CD4-positive, alpha-beta T cell treated with Interleukin-12 subunit alpha and Interleukin-12 subunit beta, for 1 hour (primary cell): ENCODE measurements around the gene KIAA2012.
"Not testable (repeated sequence)": the region's sequence is repeated elsewhere in the genome, so short reads cannot be mapped to it uniquely, and the experiment has no call there.

Experiments
- DNase-seq: peaks from one replicate; pipeline ENCODE4 v3.0.0-alpha.2; 2020

KIAA2012 gene

GRCh38 chr2:202121532-202122162 is 48.6 kb downstream of the KIAA2012 start:
- no peak for DNase-seq

DNA sequence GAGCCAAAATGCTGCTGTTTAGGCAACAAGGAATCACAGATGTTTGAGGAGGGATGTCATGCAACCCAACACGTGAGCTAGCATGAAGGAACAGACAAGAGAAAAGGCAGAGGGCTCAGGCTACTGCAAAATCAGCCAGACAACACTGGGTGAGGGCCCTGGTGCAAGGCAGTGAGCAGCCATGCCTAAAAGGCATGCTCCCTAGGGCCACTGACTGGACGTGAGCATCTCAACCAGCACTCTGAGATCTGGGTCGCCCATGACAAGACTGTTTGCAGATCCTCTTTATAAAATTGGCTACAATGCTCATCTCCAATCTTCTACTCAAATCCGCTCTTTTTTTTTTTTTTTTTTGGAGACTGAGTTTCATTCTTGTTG is 49.1 kb downstream of the KIAA2012 start:
- no peak for DNase-seq

GRCh38 chr2:202122980-202123720 is 50.1 kb downstream of the KIAA2012 start:
- DNase-seq: no peak

DNA sequence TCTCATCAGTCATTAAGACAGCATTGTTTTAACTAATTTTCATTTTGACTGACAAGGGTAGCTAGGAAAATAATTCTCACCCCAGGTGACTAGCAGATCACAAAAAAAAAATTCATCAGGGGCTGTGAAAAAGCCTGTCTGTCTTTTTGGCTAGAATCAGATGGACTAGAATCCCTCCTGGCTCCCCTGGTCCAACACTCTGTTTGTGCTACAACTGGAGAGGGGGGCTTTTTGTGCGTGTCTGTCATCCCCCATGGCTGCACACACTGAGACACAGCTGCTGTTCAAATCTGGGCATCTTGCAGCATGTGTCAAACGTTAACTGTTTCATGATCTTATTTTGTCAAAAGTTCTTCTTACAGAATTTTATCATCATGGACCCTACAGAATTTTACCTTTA is 51.2 kb downstream of the KIAA2012 start:
- no peak for DNase-seq

DNA sequence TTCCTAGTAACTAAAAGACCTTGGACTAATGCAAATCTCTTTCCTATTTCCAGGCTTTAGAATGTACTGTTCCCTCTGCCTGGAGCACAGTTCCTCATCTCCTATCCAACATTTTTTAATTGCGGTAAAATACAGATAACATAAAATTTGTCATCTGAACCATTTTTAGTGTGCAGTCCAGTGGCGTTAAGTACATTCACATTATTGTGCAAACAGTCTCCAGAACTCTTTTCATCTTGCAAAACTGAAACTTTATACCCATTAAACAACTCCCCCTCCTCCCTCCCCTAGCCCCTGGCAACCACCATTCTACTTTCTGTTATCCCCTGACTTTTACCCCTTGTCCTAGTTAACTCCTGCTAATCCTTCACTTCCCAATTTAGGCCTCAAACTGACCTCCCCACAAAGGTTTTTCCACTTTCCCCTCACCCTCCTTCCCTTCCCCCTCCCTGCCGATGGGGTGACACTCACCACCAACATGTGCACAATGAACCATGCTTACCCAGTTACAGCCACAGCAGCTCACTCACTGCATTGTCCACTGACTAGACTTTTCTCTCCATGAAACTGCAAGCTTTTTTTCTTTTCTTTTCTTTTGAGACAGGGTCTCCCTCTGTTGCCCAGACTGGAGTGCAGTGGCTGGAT is 54.8 kb downstream of the KIAA2012 start:
- DNase-seq: no peak

- no peak for DNase-seq
Measured at GRCh38 chr2:202129841-202130240, 56.8 kb downstream of the KIAA2012 start.

GRCh38 chr2:202133200-202133908 is 60.3 kb downstream of the KIAA2012 start:
- no peak for DNase-seq

GRCh38 chr2:202133909-202134265 is 60.8 kb downstream of the KIAA2012 start:
- DNase-seq: no peak

DNA sequence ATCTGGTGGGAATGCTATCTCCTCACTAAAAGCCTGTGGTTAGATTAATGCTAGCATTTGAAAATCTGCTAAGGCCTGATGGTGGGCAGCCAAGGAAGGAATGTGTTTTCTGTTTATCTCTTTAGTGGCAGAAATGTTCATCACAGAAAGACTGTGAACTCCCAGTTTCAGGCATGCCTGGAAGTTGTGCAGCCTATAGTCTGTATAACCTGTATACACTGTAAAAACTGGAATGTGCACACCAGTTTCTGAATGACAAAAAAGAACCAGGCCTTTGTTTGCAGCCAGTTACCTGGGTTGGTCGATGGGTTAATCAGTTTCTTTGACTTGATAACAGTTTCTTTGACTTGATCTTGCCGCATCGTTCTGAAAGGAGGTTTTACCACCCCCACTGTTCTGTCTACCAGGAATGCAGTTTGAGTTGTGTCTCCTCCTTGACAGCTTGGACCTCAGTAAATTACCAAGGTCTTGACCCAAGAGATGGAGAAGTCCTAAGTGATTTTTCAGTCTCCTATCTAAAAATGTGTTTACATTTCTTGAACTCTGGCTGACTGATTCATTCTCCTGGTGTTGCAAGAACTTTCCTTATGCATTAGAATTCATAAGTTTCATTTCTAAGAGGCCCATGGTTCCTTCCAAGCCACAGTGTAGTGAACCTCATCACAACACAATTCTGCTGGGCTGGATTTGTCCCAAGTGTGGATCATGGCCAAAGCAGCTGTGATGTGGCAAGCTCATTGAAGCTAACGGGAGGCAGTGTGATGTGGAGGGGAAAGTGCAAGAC is 62.2 kb downstream of the KIAA2012 start:
- DNase-seq: no peak

- DNase-seq: not testable (repeated sequence)
Measured at GRCh38 chr2:202136039-202136438, 63.0 kb downstream of the KIAA2012 start.

- no peak for DNase-seq
Measured at GRCh38 chr2:202136526-202136925, 63.5 kb downstream of the KIAA2012 start.

DNA sequence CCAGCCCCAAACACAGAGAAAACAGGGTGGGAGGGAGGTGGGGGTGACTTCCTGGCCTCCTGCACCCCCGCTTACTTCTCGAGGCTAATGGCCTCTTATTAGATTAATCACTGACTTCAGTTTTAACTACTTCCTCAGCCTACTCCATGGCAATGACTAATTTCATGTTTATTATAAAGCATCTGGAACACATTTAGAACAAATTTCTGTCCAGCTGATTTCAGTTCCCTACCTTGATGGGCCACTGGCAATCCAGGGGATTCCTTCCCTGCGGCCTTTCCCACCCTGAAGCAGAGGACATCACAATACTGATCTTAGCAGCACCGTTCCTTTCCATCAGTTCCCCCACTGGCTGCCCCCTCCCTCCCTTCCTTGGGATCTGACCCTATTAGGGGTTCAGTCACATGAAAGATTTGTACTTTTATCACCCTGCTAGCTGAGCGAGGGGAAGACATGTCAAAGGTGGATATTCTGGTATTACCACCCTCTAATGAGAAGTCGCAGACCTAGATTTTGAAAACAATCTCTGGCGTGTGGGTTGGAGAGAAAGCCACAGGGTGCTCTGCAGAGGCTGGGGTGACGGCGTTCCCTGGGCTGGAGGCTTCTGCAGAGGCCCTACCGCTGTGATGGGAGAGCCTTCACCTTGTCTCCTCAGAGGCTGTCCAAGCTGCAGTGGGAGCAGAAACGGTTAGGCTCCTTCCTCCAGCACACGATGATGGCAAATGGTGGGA is 67.6 kb downstream of the KIAA2012 start:
- no peak for DNase-seq

DNA sequence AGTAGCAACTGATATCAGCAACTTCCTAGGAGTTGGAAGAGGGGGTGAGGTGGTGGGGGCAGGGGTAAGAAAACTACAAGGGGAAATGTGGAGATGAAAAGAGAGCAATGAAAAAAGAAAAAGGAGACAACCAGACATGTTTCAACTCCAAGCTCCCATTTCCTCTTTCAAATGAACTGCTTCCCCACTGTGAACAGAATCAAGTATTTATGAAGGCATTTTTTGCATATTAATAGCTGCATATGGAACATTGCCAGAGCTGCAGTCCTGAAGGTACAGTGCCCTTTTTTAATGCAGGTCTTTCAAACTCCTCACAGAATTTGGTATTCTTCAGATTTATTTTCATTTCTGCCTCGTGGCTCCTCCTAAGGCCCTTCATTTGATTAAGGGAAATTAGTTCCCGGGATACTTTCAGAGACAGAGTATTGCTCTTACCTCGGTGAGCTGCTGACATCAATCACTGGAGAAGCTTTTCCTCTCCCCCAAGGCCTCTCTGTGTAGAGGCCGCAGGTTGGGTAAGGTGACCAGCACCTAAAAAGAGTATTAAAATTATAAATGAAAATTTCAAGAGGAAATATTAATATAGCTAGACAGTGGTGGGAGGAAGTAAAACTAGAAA is 68.4 kb downstream of the KIAA2012 start:
- DNase-seq: no peak

GRCh38 chr2:202142540-202142939 is 69.5 kb downstream of the KIAA2012 start:
- no peak for DNase-seq

GRCh38 chr2:202147775-202148174 is 74.7 kb downstream of the KIAA2012 start:
- no peak for DNase-seq

DNA sequence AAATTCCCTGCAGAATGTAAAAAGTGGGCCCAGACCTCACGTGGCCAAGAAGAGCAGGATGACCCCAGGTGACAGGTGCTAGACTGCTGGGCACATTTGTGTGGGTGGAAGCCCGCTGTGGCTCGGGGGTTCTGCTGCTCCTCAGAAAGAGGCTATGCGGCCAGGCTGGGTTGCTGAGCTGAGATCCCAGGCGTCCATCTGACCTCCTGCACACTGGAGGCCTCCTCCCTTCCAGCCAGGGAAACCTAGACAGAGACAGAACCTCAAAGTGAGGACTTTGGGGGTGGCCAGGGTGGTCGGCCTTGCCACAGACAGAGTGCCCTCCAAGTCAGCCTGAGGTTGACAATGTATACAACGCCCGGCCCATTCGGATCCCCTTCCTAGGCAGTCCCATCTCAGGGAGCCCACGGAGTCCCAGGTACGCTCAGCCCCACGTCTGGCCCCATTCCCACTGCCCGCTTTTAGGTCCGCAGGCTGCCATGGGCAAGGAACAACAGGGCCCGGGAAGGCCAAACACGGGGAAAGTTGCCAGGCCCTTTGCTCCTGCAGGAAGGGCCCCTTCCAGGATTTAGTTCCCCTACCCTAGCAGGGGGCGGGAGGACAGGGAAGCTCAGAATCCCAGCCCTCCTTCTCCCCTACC is 75.6 kb downstream of the KIAA2012 start:
- DNase-seq: no peak

- no peak for DNase-seq
Measured at GRCh38 chr2:202149155-202149762, 76.2 kb downstream of the KIAA2012 start.

GRCh38 chr2:202149936-202150335 is 76.9 kb downstream of the KIAA2012 start:
- DNase-seq: no peak

DNA sequence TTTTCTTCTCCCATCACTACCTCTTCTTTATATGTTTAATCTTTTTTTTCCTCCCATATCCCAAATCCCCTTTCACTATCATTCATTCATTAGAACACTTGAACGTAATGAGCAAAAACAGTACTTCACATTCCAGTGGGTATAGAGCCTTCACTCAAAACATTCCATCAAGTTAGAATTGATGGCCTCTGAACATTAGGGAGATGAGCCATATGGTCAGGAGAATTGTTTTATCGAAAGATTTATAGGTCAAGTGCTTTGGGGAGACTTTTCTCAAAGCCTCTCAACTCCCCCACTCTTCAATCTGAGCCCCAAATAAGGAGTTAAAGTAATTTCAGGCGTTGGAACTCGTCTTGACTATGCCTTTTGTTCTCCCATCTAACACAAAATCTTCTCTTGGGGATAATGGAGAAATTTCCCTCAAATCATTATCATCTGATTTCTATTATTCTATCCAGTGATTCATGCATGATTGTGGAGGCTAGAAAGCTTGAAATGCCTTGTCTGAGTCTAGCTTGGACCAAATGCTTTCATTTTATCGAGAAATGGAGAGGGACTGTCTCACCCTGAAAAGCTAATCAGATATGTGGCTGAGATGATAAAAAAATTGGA is 79.2 kb downstream of the KIAA2012 start:
- no peak for DNase-seq

- DNase-seq: no peak
Measured at GRCh38 chr2:202154613-202155012, 81.6 kb downstream of the KIAA2012 start.
